Effector CD8-positive, alpha-beta T cell (primary cell): Measurements from ENCODE around the gene CACNA1C.

Experiments
- DNase-seq: peaks from one replicate; lab custom pipeline; 2025; lab: John Stamatoyannopoulos, UW

CACNA1C gene

DNA sequence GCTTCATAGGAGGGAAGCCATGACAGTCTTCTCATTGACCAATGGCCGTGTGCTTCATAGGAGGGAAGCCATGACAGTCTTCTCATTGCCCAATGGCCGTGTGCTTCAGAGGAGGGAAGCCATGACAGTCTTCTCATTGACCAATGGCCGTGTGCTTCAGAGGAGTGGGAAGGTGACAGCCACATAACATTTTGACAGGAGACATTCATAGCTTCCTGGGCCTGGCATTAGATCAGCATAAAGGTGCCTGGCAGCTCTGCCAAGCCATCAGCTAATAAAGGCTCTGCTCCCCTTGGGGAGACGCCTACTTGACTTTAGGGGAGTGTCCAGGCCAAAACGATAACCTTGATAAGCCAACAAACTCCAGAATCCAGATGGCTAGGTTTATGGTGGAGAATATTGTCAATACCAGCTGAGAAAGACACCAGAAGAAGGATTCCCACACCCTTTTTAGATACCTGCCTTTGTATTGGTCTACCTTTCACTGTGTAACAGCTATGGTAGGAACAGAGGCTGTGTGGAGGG, 468.0 kb downstream of the CACNA1C start:
- no peak for DNase-seq

DNA sequence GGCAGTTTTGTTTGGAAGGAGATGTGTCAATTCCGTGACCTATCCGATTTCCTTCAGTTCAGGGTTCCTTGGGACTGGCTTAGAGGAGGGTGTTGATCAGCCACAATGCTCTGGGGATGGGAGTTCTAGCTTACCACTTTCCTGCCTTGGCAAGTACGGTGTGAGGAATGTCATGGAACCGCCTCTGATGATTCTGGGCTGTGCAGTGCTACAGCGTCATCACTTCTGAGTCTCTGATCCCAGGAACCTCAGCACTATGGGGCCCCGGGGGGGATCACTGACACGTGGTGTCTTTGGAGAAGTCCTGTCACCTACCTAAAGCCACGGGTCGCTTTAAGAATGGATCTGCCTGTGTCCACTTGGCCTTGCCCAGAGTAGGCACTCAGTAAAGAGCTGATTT, 470.5 kb downstream of the CACNA1C start:
- no peak for DNase-seq

DNA sequence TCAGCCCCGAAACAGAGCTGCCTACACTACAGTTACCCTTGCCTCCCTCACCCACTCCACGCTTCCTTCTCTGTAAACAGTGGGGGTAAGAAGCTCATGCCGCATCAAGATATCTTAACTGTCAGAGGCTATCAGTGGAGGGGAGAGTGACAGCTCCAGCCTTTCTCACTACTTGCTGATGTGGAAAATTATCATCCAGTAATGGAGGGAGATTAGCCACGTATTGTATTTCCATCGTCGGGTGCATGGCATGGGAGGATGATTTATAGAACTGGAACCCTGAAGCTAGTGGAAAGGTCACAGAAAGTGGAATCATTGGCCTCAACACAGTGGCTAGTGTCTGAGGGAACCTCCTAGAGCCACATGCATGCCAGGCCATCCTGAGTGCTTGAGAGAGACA, 471.1 kb downstream of the CACNA1C start:
- no peak for DNase-seq

DNA sequence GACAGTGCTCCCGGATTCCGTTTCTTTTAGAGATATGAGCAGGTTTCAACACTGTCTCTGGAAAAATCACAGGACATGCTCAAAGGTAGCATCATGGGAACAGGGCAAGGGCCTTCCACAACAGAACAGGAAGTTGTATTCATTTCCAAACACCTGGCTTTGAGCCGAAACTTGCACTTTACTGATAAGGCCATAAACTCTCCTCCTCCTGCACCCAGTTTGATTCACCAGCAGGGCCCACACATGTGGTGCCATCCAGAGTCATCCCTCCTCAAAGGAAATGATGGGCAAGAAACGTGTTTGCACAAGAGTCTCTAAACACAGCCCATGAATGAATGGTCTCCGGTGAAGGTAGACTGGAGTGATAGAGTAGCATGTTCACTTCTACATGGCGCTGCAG, 473.6 kb downstream of the CACNA1C start:
- no peak for DNase-seq

DNA sequence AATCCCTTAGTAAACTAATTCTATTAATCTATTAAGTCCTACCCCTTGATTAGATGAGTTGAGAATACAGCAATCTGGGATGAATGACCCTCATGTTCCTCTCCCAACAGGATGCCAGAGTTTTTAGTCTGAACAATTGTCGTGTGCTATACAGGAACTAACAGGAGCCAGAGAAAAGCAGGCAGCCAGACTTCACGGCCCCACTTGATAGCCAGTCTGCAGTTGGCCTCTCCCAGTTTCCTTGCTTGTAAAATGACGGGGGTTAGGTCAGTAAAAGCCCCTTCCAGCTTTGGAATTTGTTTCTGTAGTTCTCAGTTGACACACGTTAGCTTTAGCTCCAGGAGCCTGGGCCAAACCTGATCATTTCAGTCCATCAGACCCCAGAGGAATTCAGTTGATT, 475.2 kb downstream of the CACNA1C start:
- DNase-seq = no peak

DNA sequence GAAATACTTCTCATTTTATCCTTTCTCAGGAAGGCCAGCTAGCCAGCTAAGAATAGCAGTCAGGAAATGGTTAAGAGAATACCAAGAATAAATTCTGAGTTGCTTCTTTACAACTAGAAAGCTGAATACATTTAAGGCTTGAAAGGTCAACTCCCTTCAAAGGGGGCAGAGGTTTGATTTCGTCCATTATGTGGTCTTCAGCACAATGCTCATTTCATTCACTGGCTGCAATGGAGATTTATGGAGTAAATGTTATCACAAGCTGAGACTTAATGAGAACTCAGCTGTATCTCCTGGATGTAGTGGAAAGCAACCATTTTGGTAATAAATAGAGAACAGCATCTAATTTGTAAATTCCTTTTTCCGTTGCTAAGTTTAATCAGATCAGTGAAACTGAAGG, 477.0 kb downstream of the CACNA1C start:
- DNase-seq = no peak

DNA sequence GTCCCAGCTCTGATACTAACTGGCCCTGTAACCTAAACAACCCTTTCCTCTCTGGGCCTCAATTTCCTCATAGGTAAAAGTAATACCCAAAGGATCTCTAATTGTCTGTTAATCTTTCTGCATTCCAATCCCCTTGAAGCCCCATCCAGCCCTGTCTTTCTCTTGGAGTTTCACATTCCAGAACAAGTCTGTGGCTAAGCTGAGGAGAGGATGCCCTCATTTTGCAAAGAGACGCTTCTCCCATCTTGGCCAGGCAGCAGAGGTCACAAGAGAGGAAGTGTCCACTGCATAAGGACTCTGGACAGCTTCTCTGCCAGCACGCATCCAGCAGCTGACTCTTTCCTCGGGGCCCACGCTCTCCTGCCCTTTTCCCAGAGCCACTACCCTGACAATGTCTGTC, 478.6 kb downstream of the CACNA1C start:
- no peak for DNase-seq

DNA sequence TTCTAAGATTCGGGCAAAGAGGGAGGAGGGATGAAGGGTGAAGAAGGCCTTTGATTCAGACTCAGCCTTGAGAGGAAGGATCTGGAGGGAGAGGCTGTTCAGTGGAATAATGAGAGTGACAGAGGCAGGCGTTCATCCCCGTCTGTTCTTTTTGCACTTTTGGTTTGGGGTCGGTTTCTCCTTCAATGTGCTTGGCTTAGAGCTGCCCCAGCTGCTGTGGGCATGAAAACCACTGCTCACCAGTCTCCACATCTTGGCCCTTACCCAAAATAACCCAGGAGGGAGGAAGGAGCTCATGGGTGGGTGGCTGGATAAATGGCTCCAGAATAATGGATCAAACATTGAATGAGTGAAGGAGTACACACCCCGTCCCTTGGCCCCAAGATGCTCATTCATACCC, 480.2 kb downstream of the CACNA1C start:
- no peak for DNase-seq

DNA sequence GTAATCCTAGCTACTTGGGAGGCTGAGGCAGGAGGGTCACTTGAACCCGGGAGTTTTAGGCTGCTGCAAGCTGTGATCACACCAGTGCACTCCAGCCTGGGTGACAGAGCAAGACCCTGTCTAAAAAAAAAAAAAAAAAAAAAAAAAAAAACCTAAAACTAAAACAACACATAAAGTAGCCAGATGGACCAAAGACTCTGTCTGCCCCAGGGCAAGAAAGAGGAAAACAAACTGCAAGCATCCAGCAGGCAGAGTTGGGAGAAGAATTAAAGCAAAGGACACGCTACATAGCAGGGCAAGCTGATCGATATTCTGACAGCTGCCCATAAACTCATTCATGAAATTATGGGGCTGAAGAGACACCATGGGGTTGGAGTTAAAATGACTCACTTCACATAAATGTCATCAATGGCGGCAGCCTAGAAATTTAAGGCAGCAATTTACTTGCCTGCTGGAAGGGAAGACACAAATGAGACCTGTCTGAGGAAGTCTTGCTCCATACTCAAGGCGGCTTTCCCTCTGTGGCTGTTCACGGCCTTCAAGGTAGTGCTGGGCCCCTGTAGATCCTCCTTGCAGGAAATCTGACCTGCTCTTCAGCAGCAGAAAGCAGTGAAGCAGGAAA, 482.9 kb downstream of the CACNA1C start:
- DNase-seq = no peak

DNA sequence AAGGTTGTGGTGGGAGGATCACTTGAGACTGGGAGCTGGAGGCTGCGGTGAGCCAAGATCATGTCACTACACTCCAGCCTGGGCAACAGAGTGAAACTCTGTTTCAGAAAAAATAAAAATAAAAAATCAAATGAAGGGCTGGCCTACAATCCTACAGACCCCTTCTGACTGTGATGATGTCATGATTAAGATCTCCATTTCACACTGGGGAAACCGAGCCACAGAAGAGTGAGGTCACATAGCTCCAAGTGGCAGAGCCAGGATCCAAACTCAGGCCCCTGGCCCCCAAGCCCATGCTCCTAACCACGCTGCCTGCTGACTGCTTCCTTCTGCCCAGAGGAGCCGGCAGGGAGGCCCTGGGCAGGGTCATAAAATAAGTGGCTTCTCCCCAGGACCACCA, 483.9 kb downstream of the CACNA1C start:
- DNase-seq = no peak

DNA sequence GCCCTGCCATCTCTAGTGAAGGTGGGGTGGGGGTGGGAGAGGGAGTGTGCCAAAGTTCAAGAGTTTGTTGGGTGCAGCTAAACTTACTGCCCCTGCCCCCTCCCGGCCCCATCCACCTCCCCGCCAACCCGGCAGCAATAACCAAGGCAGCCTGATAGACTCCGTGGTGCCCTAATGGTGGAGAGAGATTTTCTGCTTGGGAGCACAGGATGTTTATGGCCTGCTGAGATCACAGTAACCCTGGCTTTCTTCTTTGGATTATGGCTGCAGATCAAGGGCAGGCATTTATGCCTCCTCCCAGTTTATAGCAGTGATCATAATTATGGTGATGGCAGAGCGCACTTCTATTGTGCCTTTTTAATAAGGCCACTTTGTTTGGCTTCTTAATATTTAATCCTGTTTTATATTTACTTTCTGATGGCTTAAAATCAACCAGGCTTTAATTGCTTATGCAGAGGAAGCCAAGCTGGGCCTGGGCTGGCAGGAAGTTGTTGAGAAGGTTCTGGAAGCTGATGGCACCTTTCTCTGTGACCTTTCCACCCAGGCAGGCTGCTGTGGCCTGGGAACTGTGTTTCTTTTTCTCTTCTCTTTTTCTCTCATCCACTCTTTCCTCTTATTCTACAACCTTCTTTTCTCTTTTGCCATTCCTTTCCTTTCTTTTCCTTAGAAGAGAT, 485.2 kb downstream of the CACNA1C start:
- no peak for DNase-seq

DNA sequence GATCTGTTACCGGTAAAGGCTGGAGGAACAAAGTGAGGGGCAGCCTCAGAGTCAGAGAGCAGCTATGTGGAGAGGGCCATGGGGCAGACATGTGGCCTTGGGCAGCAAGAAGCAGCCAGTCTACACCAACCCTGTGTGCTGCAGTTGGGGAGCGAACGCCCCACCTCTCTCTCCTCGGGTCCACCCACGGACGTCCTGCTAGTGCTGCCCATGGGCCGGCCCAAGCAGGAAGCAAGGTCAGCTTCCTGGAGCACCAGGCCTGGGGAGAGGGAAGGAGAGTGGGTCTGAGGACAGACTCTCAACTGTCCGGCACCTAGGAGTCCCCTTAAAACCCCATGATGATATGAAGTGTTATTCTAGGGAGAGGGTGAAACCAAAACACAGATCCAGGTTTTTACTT, 487.2 kb downstream of the CACNA1C start:
- no peak for DNase-seq

DNA sequence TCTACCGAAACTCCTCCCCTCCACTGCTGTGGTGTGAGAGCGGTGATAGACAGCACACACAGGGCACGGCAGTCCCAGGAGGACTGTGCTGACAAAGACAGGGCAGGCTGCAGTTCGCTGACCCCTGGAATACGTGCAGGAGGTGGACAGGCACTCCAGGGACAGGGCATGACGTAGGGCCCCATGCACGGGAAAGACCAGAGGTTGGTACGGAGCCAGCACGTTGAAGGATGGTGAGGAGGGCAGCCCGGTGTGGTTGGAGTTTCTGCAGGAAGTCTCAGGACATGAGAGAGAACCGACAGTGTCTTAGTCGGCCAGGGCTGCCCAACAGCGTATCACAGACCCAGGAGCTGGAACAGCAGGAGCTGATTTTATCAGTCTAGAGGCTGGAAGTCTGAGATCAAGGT, 487.8 kb downstream of the CACNA1C start:
- no peak for DNase-seq

DNA sequence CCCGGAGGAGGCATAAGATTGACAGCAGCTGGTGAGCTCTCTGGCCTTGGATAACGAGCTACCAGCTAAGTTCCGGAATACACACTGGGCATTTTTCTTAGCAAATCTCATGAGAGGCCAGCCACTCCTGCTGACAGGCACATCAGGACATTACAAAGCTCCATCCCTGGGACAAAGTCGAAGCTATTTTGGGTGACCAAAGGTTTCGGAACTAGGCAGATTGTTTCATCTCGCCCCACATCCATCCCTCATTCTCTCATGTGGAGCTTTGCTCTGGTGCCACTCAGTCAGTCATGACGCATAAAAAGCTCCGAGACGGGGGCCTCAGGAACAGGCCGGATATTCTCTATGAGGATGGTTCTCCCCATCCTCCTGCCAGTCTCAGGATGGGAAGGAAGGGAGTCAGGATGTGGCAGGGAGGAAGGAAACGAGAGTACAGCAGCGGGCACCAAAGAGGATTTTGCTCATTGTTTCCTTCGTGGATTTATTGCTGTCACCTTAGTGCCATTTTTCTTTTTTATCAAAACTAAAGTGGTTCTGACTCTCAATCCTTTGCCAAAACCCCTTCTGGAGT, 488.9 kb downstream of the CACNA1C start:
- DNase-seq = no peak

DNA sequence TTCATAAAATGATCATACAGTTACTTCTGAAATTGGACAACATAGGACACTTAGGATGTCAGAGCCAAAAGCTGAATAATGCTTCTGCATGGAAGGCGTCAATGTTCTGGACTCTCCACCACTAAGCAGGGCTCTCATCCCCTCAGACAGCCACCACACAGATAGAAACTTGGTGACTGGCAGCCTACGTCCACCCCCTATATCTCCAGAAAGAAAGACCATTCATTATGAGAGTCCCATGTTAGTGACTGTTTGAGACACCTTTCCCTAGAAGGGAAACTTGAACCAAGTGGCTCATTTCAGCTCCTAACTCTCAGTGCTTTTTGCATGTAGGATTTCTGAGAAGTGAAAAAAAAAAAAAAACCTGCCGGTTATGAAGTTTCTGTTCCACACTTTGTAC, 491.0 kb downstream of the CACNA1C start:
- no peak for DNase-seq

DNA sequence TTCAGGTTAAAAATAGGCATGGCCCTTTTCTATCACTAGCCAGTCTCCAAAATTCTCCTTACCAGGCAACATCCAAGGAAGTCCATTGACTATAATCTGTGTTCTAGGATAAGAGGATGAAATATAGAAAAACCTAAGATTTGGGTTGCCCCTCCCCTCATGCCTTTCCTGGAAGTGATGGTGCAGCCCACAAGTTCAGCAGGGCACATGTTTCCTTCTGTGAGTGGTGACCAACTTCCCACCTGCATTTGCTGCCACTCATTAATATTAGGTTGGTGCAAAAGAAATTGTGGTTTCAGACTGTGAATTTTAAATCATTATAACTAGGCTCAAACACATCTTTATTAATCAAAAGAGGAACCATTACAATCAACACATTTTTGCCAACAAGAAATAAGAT, 491.4 kb downstream of the CACNA1C start:
- DNase-seq = no peak

DNA sequence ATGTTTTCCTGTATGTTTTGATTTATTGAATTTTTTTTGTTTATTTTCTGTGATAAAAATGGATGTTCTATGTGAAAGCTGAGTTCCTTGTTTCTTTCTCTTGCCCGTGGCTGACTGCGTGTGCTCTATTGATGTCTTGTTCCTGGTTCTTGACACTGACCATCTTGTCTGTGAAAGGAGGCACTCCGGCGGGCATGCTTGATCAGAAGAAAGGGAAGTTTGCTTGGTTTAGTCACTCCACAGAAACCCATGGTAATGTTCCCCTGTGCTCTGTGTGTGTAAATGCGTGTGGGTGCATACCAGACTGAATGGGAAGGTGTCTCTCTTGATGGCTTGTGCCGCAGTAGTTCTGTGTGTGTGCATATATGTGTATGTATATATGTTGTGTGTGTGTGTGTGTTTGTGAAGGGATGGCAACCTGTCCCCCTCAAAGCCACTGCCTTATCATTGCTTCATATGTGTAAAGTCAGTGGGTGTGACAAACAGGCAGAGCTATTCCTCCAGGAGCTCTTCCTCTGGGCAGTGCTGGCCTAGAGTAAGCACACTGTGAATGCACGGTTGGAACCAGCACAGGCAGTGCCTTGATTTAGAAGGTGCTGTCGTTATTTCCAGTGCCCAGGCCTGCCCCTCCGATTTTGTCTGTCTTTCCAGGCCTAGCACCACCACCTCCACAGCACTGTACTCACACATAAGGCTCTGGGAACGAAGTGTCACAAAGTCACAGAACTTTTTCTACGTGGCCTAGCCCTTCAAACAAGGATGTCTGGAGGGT, 494.7 kb downstream of the CACNA1C start:
- DNase-seq = no peak

DNA sequence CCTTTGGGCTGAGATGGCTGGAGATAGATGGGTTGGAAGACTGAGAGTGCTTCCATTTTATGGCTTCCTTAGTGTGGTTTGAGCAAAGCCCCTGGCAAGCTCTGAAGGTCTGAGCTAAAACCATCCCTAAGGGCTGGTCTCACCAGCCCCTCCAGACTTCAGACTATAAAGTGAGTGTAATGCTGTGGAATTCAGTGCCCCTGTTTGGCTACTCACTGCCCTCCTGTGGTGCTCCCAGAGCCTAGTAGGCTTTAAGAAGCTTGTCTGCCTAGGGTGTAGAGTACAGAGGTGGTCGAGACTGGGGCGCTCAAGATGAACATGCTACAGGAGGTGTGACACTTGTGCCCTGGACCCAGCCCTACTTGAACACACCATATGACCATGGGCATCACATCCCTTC, 495.3 kb downstream of the CACNA1C start:
- DNase-seq = no peak

DNA sequence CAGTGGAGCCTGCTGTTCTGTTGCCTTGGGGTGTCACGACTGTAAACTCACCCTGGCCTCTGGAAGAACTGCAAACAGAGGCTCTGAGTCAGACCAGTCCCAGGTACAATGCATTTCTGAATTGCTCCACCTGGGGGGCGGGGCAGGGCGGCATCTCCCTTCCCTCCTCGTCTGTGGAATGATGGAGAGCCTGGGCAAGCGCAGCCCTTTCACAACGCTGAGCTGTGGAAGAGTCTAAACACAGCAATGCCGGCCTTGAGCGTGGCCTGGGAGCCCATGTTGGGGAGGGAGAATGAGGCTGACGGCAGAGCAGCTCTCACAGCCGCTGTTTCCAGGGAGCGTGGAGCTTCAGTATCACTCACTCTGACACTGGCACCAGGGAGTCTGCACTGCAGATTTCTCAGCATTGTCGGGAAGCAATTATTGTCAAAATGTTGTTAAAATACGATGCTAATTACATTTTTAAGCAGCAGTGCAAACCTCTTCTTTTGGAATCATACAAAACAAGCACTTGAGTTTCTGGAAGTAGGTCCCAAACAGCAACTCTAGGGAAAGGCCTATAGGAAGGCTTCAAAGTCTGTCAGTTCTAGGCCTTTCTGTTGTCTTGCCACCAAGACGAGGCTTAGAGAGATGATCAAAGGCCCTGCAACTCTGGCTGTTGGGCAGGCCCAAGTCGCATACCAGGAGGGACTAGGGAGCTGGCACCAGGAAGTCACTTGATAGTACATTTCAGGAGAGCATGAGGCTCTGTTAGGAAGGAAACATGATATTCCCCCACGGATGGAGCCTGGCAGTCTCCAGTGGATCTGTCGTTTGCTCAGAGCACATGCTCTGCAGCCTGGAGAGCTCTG, 498.0 kb downstream of the CACNA1C start:
- DNase-seq = no peak

DNA sequence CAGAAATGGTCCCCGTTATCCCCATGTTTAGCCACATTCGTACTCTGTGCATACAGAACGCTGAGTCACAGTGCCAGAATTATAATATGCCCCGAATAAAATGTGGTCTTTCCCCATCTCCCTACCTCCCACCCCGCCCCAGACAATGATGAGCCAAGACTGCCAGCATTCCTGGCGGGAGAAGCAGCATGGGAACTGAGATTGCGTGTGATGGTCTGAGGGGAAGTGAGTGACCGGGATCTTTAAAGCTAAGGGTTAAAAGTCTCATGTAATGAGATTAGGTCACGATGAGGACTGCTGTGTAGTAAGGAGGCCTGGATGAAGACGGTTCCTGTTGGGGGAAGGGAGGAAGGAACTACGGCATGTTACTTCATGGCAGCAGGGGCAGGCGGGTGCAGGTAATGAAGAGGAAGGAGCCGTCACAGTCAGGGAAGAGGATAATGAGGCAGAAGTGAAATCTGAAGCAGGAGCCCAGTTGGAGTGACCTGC, 498.7 kb downstream of the CACNA1C start:
- no peak for DNase-seq

DNA sequence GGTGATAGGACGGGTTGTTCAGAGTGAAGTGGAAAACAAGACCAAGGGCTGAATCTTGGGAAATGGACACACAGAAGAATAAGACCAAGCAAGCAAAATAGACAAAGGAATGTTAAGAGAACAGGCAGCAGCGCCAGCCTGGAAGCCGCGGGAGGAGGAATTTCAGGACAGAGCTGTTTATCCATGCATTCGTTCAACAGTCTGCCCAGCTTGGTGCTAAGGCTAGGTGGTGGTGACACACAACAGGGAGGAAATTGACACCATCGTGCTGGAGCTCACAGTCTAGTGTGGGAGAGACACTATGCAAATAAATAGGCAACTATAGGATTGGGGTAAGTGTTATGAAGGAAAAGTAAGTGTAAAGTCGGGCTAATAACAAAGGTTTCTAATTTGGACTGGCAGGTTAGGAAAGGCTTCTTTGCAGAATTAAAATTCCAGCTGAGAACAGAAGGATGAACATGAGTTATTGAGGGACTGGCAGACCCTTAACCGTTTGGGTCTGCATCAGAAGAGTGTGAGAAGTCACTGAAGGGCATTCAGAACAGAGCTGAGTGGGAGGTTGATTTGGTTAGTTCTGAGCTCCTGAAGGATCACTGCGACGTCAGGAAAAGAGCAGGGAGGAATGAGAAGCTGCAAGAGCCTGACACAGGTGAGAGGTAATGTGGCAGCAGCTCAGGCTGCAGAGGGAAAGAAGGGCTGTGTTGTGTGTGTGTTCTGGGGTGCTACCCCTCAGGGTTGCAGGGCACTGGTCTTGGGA, 499.4 kb downstream of the CACNA1C start:
- no peak for DNase-seq
